Measurements from ENCODE around the gene ARFGAP2. TPM values are rescaled to one million over a fixed set of nuclear protein-coding genes. Genes with fewer than 3 reads are reported as not detected.
"Not testable (repeated sequence)": the region's sequence is repeated elsewhere in the genome, so short reads cannot be mapped to it uniquely, and the experiment has no call there.

Gene ARFGAP2
- total RNA-seq, 1 experiment from 2014 or later: 73.5 TPM

DNA sequence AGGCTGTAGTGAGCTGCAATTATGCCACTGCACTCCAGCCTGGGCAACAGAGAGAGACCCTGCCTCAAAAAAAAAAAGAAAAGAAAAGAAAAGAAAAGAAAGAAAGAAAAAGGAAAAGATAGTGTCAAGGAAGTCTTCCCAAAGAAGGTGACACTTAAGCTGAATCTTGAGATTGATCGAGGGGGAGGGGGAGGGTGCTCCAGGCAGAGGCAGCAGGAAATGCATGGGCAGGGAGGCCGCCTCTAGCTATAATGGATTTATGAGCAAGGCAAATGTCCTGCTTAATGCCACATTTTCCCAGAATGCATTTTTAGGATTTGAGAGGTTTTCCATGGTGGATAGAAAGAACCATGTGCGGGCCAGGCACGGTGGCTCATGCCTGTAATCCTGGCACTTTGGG is 24.3 kb upstream of the ARFGAP2 start:
- Histone ChIP-seq H3K27ac (ENCODE audit: low read depth, low read length) (no peak overlapping the region), H3K4me3 (replicated peaks in 1 of 2; ENCODE audit: low read depth in 1 of 2, low read length in 2 of 2) (no peak overlapping the region), H3K9me3 (ENCODE audit: control insufficient read depth in 1 of 2, insufficient read depth in 1 of 2, low read depth in 1 of 2, low read length in 2 of 2) (no peaks in the 10 kb centered on the region), H3K9me2 (ENCODE audit: insufficient read depth) (no peaks in the 10 kb centered on the region), H3K4me2 (ENCODE audit: low read length) (no peak overlapping the region), H3K9ac (ENCODE audit: low read length) (no peak overlapping the region), H3K4me1 (ENCODE audit: control insufficient read depth in 1 of 2, insufficient read depth in 2 of 2, low read length in 2 of 2) (peaks cover 0 to 6% of the 10 kb centered on the region in 2 experiments; a peak in 2 of 4 replicates), H3K27me3 (ENCODE audit: insufficient read depth, low read length) (no peaks in the 10 kb centered on the region), H3K79me2 (ENCODE audit: insufficient read depth, low read length) (no peaks in the 10 kb centered on the region), H4K20me1 (ENCODE audit: insufficient read depth) (no peaks in the 10 kb centered on the region), H2AFZ (ENCODE audit: low read depth, low read length, poor library complexity, severe bottlenecking) (no peak overlapping the region), H3K36me3 (ENCODE audit: control insufficient read depth in 1 of 2, insufficient read depth in 2 of 2, low read length in 2 of 2) (no peaks in the 10 kb centered on the region)
- RAD21 ChIA-PET (ENCODE audit: low non-redundant PET in 1 of 2, low total read pairs in 2 of 2, uncharacterized antibody in 2 of 2, unreplicated experiment in 2 of 2): no interaction called here
- TF ChIP-seq CEBPB (IDR thresholded peaks at IDR 0.05; ENCODE audit: low read depth) (no peak), EGR1 (IDR thresholded peaks at IDR 0.05; ENCODE audit: low read depth) (no peak), SP1 (IDR thresholded peaks at IDR 0.05; ENCODE audit: low read depth) (no peak), YY1 (IDR thresholded peaks at IDR 0.05; ENCODE audit: extremely low read depth, insufficient replicate concordance, low read depth, low read length) (no peak), RAD21 (IDR thresholded peaks at IDR 0.05; ENCODE audit: low read depth) (no peak), ZFX (IDR thresholded peaks at IDR 0.05) (no peak), POLR2AphosphoS5 (IDR thresholded peaks at IDR 0.05; ENCODE audit: low read depth, low read length) (no peak), ZNF274 (IDR thresholded peaks at IDR 0.05; ENCODE audit: low read depth, low read length) (no peak), EZH2 (IDR thresholded peaks at IDR 0.05) (no peak), JUND (IDR thresholded peaks at IDR 0.05) (no peak), CBX3 (IDR thresholded peaks at IDR 0.05; ENCODE audit: low read depth) (no peak), TCF7L2 (IDR thresholded peaks at IDR 0.05; ENCODE audit: borderline replicate concordance, extremely low read depth, insufficient read depth, insufficient read length) (no peak)
- TF ChIP-seq, protein P1, sequence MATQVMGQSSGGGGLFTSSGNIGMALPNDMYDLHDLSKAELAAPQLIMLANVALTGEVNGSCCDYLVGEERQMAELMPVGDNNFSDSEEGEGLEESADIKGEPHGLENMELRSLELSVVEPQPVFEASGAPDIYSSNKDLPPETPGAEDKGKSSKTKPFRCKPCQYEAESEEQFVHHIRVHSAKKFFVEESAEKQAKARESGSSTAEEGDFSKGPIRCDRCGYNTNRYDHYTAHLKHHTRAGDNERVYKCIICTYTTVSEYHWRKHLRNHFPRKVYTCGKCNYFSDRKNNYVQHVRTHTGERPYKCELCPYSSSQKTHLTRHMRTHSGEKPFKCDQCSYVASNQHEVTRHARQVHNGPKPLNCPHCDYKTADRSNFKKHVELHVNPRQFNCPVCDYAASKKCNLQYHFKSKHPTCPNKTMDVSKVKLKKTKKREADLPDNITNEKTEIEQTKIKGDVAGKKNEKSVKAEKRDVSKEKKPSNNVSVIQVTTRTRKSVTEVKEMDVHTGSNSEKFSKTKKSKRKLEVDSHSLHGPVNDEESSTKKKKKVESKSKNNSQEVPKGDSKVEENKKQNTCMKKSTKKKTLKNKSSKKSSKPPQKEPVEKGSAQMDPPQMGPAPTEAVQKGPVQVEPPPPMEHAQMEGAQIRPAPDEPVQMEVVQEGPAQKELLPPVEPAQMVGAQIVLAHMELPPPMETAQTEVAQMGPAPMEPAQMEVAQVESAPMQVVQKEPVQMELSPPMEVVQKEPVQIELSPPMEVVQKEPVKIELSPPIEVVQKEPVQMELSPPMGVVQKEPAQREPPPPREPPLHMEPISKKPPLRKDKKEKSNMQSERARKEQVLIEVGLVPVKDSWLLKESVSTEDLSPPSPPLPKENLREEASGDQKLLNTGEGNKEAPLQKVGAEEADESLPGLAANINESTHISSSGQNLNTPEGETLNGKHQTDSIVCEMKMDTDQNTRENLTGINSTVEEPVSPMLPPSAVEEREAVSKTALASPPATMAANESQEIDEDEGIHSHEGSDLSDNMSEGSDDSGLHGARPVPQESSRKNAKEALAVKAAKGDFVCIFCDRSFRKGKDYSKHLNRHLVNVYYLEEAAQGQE (IDR thresholded peaks at IDR 0.05; ENCODE audit: low read depth): no peak
- TF ChIP-seq, protein P2, sequence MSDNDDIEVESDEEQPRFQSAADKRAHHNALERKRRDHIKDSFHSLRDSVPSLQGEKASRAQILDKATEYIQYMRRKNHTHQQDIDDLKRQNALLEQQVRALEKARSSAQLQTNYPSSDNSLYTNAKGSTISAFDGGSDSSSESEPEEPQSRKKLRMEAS (IDR thresholded peaks at IDR 0.05): no peak
- ATAC-seq (no peak), DNase-seq (ENCODE audit: low read depth, low spot score) (no peak)
- intact Hi-C loops (cut with micrococcal nuclease): no loop called here
- BruUV-seq (replicated peaks): no TSS peak
- POLR2A ChIA-PET: no interaction called here
- CTCF ChIA-PET: no interaction called here

DNA sequence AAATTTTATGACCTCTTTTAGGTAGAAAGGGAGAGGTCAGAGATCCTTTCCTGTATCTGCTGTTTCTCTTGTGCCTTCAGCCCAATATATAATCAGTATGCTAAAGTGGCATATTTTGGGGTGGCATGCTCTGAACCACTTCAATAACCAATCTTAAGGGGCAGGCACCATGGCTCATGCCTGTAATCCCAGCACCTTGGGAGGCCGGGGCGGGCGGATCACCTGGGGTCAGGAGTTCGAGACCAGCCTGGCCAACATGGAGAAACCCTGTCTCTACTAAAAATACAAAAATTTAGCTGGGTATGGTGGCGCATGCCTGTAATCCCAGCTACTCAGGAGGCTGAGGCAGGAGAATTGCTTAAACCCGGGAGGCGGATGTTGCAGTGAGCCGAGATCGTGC is 21.5 kb upstream of the ARFGAP2 start:
- H3K4me3 ChIP-seq (replicated peaks in 1 of 2; ENCODE audit: low read depth in 1 of 2, low read length in 2 of 2); CTCF ChIA-PET; RAD21 ChIA-PET (ENCODE audit: low non-redundant PET in 1 of 2, low total read pairs in 2 of 2, uncharacterized antibody in 2 of 2, unreplicated experiment in 2 of 2): not testable (repeated sequence)

More for the DNA sequence above, 21.5 kb upstream of the ARFGAP2 start:
- H3K9ac ChIP-seq (ENCODE audit: low read length); H3K9me3 ChIP-seq (ENCODE audit: control insufficient read depth in 1 of 2, insufficient read depth in 1 of 2, low read depth in 1 of 2, low read length in 2 of 2); H3K4me2 ChIP-seq (ENCODE audit: low read length); BruUV-seq (replicated peaks); intact Hi-C loops (cut with micrococcal nuclease); H2AFZ ChIP-seq (ENCODE audit: low read depth, low read length, poor library complexity, severe bottlenecking); H3K27me3 ChIP-seq (ENCODE audit: insufficient read depth, low read length); H3K9me2 ChIP-seq (ENCODE audit: insufficient read depth); ATAC-seq; H3K79me2 ChIP-seq (ENCODE audit: insufficient read depth, low read length); DNase-seq (ENCODE audit: low read depth, low spot score); H3K27ac ChIP-seq (ENCODE audit: low read depth, low read length); H3K36me3 ChIP-seq (ENCODE audit: control insufficient read depth in 1 of 2, insufficient read depth in 2 of 2, low read length in 2 of 2); H4K20me1 ChIP-seq (ENCODE audit: insufficient read depth): not testable (repeated sequence)
- POLR2A ChIA-PET: interaction anchor here (1.1 kb wide), 1 partner anchor 13 kb away, joined by 3 read pairs; no protein-coding TSS in a partner anchor
- peaks cover 6 to 13% of the 10 kb centered on the region in 2 experiments; a peak in 2 of 4 replicates for H3K4me1 ChIP-seq (ENCODE audit: control insufficient read depth in 1 of 2, insufficient read depth in 2 of 2, low read length in 2 of 2)
